ENCODE results near the gene GANC.

Gene GANC

DNA sequence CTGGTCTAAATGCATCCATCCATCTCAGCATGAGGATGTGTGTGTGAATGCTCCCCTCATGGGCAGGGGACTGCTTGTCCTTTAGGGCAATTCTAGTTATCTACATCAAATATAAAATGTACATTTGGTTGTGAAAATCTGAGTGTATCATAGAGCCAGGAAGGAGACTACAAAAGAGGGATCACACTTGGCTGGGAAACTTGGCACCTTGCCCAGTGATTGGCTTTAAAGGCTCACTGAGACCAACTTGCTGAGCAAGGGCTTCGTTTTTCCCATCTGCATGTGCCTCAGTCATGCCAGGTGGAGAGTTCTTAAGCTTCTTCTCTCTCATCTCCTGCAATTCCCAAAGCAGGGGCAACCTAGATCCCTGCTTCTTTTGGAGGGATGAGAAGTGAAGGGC lies 91.5 kb downstream of the GANC start:
- Histone ChIP-seq H2AFZ (ENCODE audit: low read length) (no peak overlapping the region), H3K4me1 (ENCODE audit: insufficient read depth, low read length, poor library complexity, severe bottlenecking) (no peaks in the 10 kb centered on the region), H3K9me2 (replicated peaks; ENCODE audit: low read depth, low read length) (no peaks in the 10 kb centered on the region), H3K36me3 (ENCODE audit: insufficient read depth, low read length) (no peaks in the 10 kb centered on the region), H3F3A (ENCODE audit: low read depth) (no peaks in the 10 kb centered on the region), H4K20me1 (ENCODE audit: insufficient read depth, low read length, poor library complexity, severe bottlenecking) (no peaks in the 10 kb centered on the region), H3K4me2 (ENCODE audit: low read depth, low read length, poor library complexity, severe bottlenecking) (no peak overlapping the region), H3K9ac (ENCODE audit: low read depth, low read length, poor library complexity, severe bottlenecking) (no peak overlapping the region), H3K27me3 (ENCODE audit: insufficient read depth, low read length, poor library complexity, severe bottlenecking) (no peaks in the 10 kb centered on the region), H3K4me3 (ENCODE audit: low read length, poor library complexity, severe bottlenecking) (no peak overlapping the region), H3K9me3 (ENCODE audit: insufficient read depth, low read depth, low read length) (no peaks in the 10 kb centered on the region), H3K79me2 (ENCODE audit: insufficient read depth, low read length) (no peaks in the 10 kb centered on the region)
- no peak for TF ChIP-seq EZH2phosphoT487 (IDR thresholded peaks at IDR 0.05; ENCODE audit: borderline replicate concordance)
- TF ChIP-seq, protein P1, sequence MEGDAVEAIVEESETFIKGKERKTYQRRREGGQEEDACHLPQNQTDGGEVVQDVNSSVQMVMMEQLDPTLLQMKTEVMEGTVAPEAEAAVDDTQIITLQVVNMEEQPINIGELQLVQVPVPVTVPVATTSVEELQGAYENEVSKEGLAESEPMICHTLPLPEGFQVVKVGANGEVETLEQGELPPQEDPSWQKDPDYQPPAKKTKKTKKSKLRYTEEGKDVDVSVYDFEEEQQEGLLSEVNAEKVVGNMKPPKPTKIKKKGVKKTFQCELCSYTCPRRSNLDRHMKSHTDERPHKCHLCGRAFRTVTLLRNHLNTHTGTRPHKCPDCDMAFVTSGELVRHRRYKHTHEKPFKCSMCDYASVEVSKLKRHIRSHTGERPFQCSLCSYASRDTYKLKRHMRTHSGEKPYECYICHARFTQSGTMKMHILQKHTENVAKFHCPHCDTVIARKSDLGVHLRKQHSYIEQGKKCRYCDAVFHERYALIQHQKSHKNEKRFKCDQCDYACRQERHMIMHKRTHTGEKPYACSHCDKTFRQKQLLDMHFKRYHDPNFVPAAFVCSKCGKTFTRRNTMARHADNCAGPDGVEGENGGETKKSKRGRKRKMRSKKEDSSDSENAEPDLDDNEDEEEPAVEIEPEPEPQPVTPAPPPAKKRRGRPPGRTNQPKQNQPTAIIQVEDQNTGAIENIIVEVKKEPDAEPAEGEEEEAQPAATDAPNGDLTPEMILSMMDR (conservative IDR thresholded peaks at IDR 0.05; ENCODE audit: low read length) = no peak

DNA sequence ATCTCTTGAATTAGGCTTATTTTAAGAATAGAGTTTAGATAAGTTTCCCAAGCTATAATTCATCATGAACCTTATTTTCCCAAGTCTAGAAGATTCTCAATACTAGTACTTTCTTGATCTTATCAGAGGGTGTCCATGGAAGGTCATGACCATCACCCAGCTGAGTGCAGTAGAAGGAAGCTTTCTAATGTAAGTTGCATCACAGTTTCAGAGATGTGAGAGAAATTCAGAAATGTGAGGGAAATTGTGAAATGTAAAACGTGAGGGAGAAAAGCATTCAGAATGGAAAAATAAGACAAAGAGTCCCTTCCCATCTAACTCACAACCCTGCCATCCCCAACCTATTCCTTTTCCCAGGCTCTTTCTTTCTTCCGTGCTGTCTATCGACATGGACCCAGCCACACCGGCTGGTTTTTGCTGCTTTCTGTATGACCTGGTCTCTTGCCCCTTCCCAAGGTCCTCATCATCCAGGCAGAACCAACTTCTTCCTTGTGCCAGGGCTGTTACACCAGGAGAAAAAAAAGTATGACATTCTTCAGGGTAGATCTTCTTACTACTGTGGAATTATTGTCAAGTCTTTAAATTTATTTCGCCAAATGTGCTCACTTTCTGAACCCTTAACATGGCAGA lies 93.0 kb downstream of the GANC start:
- H3K4me1 ChIP-seq (ENCODE audit: insufficient read depth, low read length, poor library complexity, severe bottlenecking) = no peaks in the 10 kb centered on the region
- no peak overlapping the region for H3K9ac ChIP-seq (ENCODE audit: low read depth, low read length, poor library complexity, severe bottlenecking)
- no peaks in the 10 kb centered on the region for H4K20me1 ChIP-seq (ENCODE audit: insufficient read depth, low read length, poor library complexity, severe bottlenecking)
- H3K9me3 ChIP-seq (ENCODE audit: insufficient read depth, low read depth, low read length) = no peaks in the 10 kb centered on the region
- H3K79me2 ChIP-seq (ENCODE audit: insufficient read depth, low read length) = no peaks in the 10 kb centered on the region
- no peak overlapping the region for H2AFZ ChIP-seq (ENCODE audit: low read length)
- no peaks in the 10 kb centered on the region for H3K27me3 ChIP-seq (ENCODE audit: insufficient read depth, low read length, poor library complexity, severe bottlenecking)
- TF ChIP-seq EZH2phosphoT487 (IDR thresholded peaks at IDR 0.05; ENCODE audit: borderline replicate concordance) = no peak
- TF ChIP-seq, protein P1 (conservative IDR thresholded peaks at IDR 0.05; ENCODE audit: low read length) = no peak
- H3K9me2 ChIP-seq (replicated peaks; ENCODE audit: low read depth, low read length) = no peaks in the 10 kb centered on the region
- H3K4me2 ChIP-seq (ENCODE audit: low read depth, low read length, poor library complexity, severe bottlenecking) = no peak overlapping the region
- no peak overlapping the region for H3K4me3 ChIP-seq (ENCODE audit: low read length, poor library complexity, severe bottlenecking)
- H3K36me3 ChIP-seq (ENCODE audit: insufficient read depth, low read length) = no peaks in the 10 kb centered on the region
- no peaks in the 10 kb centered on the region for H3F3A ChIP-seq (ENCODE audit: low read depth)

DNA sequence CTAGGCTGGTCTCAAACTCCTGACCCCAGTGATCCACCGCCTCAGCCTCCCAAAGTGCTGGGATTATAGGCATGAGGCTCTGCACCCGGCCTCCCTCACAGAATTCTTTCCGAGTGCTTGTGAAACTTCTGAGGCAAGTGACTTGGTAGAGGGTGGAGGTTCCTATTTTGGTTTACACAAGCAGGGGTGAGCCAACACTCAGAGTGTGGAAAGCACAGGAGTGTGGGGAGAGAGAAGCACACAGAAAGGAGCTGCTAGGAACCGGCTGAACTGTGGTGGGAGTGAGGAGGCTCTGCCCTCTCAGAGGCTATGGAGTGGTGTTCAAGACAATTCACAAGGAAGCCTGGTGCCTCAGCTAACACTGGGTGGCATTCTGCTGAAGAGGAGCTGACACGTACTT lies 94.0 kb downstream of the GANC start:
- H3K79me2 ChIP-seq (ENCODE audit: insufficient read depth, low read length) = no peaks in the 10 kb centered on the region
- no peak overlapping the region for H2AFZ ChIP-seq (ENCODE audit: low read length)
- H4K20me1 ChIP-seq (ENCODE audit: insufficient read depth, low read length, poor library complexity, severe bottlenecking) = no peaks in the 10 kb centered on the region
- no peaks in the 10 kb centered on the region for H3K4me1 ChIP-seq (ENCODE audit: insufficient read depth, low read length, poor library complexity, severe bottlenecking)
- H3K4me2 ChIP-seq (ENCODE audit: low read depth, low read length, poor library complexity, severe bottlenecking) = no peak overlapping the region
- no peak overlapping the region for H3K4me3 ChIP-seq (ENCODE audit: low read length, poor library complexity, severe bottlenecking)
- TF ChIP-seq, protein P1 (conservative IDR thresholded peaks at IDR 0.05; ENCODE audit: low read length) = no peak
- TF ChIP-seq EZH2phosphoT487 (IDR thresholded peaks at IDR 0.05; ENCODE audit: borderline replicate concordance) = no peak
- H3K9ac ChIP-seq (ENCODE audit: low read depth, low read length, poor library complexity, severe bottlenecking) = no peak overlapping the region
- H3K36me3 ChIP-seq (ENCODE audit: insufficient read depth, low read length) = no peaks in the 10 kb centered on the region
- no peaks in the 10 kb centered on the region for H3F3A ChIP-seq (ENCODE audit: low read depth)
- no peaks in the 10 kb centered on the region for H3K27me3 ChIP-seq (ENCODE audit: insufficient read depth, low read length, poor library complexity, severe bottlenecking)
- no peaks in the 10 kb centered on the region for H3K9me2 ChIP-seq (replicated peaks; ENCODE audit: low read depth, low read length)
- no peaks in the 10 kb centered on the region for H3K9me3 ChIP-seq (ENCODE audit: insufficient read depth, low read depth, low read length)
